GM12872 (cell line): Measurements from ENCODE around the gene NTNG2.

ENCODE experiments used
- TF ChIP-seq, protein P1 (sequence below): IDR thresholded peaks from 3 replicates; pipeline ENCODE4 v1.5.1; 2011; ENCODE audit warnings: low read depth, mild to moderate bottlenecking, low read length, moderate library complexity; ENCODE audit not compliant: insufficient read depth

NTNG2 gene

GRCh38 chr9:132125944-132126679 is 35.7 kb upstream of the NTNG2 start:
- TF ChIP-seq, protein P1, sequence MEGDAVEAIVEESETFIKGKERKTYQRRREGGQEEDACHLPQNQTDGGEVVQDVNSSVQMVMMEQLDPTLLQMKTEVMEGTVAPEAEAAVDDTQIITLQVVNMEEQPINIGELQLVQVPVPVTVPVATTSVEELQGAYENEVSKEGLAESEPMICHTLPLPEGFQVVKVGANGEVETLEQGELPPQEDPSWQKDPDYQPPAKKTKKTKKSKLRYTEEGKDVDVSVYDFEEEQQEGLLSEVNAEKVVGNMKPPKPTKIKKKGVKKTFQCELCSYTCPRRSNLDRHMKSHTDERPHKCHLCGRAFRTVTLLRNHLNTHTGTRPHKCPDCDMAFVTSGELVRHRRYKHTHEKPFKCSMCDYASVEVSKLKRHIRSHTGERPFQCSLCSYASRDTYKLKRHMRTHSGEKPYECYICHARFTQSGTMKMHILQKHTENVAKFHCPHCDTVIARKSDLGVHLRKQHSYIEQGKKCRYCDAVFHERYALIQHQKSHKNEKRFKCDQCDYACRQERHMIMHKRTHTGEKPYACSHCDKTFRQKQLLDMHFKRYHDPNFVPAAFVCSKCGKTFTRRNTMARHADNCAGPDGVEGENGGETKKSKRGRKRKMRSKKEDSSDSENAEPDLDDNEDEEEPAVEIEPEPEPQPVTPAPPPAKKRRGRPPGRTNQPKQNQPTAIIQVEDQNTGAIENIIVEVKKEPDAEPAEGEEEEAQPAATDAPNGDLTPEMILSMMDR = no peak

- TF ChIP-seq, protein P1 = no peak
Measured at GRCh38 chr9:132126680-132127236, 35.1 kb upstream of the NTNG2 start.

GRCh38 chr9:132127888-132128534 is 33.8 kb upstream of the NTNG2 start:
- TF ChIP-seq, protein P1 = no peak

- TF ChIP-seq, protein P1 = no peak
Measured at GRCh38 chr9:132129535-132129934, 32.3 kb upstream of the NTNG2 start.

DNA sequence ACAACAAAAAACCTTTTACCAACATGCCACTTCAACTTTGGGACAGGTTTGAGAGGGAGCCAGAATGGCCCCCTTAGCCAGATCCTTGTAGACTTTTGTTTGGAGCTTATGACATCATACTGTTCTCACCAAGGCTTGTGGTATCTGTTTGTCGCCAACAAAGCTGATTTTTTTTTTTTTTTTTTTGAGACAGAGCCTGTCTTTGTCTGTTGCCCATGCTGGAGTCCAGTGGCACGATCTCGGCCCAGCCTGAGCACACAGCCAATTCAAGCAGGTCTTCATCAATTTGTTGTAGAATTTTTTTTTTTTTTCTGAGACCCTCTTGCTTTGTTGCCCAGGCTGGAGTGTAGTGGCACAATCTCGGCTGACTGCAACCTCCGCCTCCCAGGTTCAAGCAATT is 26.4 kb upstream of the NTNG2 start:
- TF ChIP-seq, protein P1 = no peak

- TF ChIP-seq, protein P1 = no peak
Measured at GRCh38 chr9:132136151-132136780, 25.6 kb upstream of the NTNG2 start.

DNA sequence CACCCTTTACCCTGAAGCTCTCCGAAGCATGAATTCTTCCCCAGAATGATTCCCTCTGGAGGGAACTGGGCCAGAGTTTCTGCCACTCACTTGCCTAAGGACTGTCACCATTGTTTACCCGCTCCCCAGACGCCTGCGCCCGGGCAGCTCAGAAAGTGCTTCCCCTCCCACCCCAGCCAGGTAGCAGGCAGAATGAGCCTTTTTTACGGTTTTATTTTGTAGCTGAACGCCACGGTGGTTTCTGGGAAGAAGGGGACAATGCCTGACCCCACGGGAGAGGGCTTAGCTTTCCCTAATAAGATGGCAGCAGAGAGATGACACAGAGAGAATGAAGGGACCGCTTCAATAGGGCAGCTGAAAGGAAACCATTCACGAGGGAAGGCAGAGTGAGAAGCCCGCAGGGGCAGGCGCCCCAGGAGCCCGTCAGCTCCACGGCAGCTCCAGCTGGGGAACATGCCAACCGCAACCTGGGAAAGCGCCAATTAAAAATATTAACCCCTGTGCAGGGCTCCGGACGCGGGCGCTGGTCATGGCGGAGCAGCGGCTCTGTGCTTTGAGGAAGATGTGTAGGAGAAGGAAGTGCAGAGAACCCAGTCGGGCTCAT is 20.4 kb upstream of the NTNG2 start:
- TF ChIP-seq, protein P1 = no peak
